ENCODE results near the gene ABHD12B. TPM values are rescaled to one million over a fixed set of nuclear protein-coding genes. Genes with fewer than 3 reads are reported as not detected.

The ABHD12B gene
- total and polyA plus RNA-seq, 9 of the 15 experiments (the other 6 are each of a cell fraction or from before 2014, with no cell fraction given), result not detected

DNA sequence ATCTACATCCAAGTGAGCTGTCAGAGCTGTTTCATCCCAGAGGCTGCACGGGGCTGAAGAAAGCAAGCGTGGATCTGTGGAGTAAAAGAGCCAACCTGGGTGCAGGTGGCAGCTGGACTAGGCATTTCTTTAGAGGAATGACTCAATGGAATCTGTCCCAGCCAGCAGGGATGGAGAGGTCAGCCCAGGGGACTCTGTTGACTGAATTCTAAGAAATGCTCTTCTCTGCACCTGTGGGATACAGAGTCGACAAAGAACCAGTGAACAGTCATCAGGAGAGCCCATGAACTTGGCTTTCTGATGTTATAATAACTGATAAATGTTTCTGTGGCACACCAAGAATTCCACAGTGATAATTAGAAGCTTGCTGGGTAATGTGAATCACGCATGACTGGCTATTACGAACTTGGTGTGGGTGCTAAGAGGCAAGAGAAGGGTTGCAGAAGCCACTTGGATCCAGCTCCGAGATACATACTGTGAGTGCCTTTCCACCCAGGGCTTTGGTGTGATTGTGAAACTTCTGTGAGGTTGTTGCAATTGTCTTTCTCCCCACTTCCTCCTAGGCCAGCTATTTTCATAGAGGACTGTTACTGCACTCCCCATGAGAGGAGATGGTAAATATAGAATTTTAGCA lies 56.3 kb downstream of the ABHD12B start (continued):
- TF ChIP-seq SLC30A9 (CRISPR knock-in tag; IDR thresholded peaks at IDR 0.05), result no peak
- TF ChIP-seq ZNF696 (CRISPR knock-in tag; conservative IDR thresholded peaks at IDR 0.05), result no peak
- TF ChIP-seq, protein P1, sequence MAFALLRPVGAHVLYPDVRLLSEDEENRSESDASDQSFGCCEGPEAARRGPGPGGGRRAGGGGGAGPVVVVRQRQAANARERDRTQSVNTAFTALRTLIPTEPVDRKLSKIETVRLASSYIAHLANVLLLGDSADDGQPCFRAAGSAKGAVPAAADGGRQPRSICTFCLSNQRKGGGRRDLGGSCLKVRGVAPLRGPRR (CRISPR knock-in tag; IDR thresholded peaks at IDR 0.05), result no peak
- peak; percentile 77 for TF ChIP-seq CEBPG (CRISPR knock-in tag; IDR thresholded peaks at IDR 0.05)
- TF ChIP-seq CEBPG (tag; conservative IDR thresholded peaks at IDR 0.05 in 1 of 2, IDR thresholded peaks at IDR 0.05 in 1 of 2), result peak; percentile 90 to 93
- TF ChIP-seq ETV1 (tag; conservative IDR thresholded peaks at IDR 0.05; ENCODE audit: low read depth), result 0 out of 2 replicates have a peak, but pooled peaks have one; percentile 30
- no peak for TF ChIP-seq SAFB (IDR thresholded peaks at IDR 0.05; ENCODE audit: borderline replicate concordance, low read depth, low read length)

DNA sequence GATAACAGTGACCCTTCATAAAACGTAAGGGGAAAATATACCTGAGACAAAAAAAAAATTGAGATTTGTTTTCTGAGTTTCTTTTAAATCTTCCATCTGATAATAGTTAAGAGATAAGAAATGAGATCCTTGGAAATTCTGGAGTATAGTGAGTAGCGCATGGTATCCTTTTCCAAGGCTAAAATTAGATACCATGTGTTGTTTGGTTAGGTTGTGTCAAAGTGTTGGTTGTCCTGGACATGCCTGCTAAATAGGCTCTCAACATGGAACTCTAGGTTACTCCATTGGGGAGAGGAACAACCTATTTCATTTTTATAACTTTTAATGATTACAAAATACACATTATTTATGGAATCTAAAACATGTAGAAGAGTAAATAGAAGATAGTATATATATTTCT lies 57.7 kb downstream of the ABHD12B start:
- Histone ChIP-seq H3K9me1 (ENCODE audit: control insufficient read depth, insufficient read depth, low read length) (peaks cover 3% of the 10 kb centered on the region), H3K36me3 (ENCODE audit: control insufficient read depth, insufficient read depth, low read length) (peaks cover 22% of the 10 kb centered on the region; the same call in 2 of the 3 replicates), H3K27ac (ENCODE audit: extremely low read depth, low read depth, low read length) (no peak overlapping the region), H3K4me1 (replicated peaks in 1 of 2; ENCODE audit: control insufficient read depth in 2 of 2, insufficient read depth in 2 of 2, low read length in 2 of 2) (peaks cover 7 to 34% of the 10 kb centered on the region in 2 experiments; a peak in 4 of 5 replicates), H3K4me2 (ENCODE audit: insufficient read depth, low read length) (no peak overlapping the region), H3K4me3 (no peak overlapping the region), H2AFZ (ENCODE audit: low read depth, low read length) (no peak overlapping the region), H3K79me2 (ENCODE audit: control insufficient read depth, insufficient read depth, low read length) (no peaks in the 10 kb centered on the region), H3K9ac (ENCODE audit: insufficient read depth in 1 of 2, low read depth in 2 of 2, low read length in 2 of 2) (no peak overlapping the region), H3K27me3 (ENCODE audit: control insufficient read depth in 2 of 2, insufficient read depth in 2 of 2, low read length in 2 of 2) (no peaks in the 10 kb centered on the region), H3K9me3 (replicated peaks; ENCODE audit: control insufficient read depth, insufficient read depth, low read depth, low read length) (no peaks in the 10 kb centered on the region), H4K20me1 (replicated peaks; ENCODE audit: control insufficient read depth, insufficient read depth, low read length) (no peaks in the 10 kb centered on the region)
- no peak for ATAC-seq
- FAIRE-seq, result no peak
- no TSS peak for BruUV-seq (replicated peaks)
- ChIA-PET POLR2A (interaction anchor here (1.1 to 1.2 kb wide), 2 partner anchors 12 to 16 kb away, joined by 3 read pairs; no protein-coding TSS in a partner anchor), CTCF (ENCODE audit: low intra/inter-chr PET ratio) (no interaction called here)
- in situ Hi-C loops (cut with MboI) (no loop called here), intact Hi-C loops (cut with micrococcal nuclease) (no loop called here)
- DNase-seq (ENCODE audit: extremely low read depth in 1 of 4, low spot score in 3 of 4), result no peak
- no peak for TF ChIP-seq CHD4 (IDR thresholded peaks at IDR 0.05; ENCODE audit: insufficient read depth, insufficient replicate concordance, low read depth, low read length, poor library complexity, severe bottlenecking)
- TF ChIP-seq ETV6 (IDR thresholded peaks at IDR 0.05; ENCODE audit: borderline replicate concordance in 1 of 2, low read depth in 2 of 2, low read length in 1 of 2), result no peak
- TF ChIP-seq ETV6 (CRISPR knock-in tag; IDR thresholded peaks at IDR 0.05; ENCODE audit: borderline replicate concordance), result no peak
- no peak for TF ChIP-seq RBM22 (IDR thresholded peaks at IDR 0.05; ENCODE audit: low read depth, low read length, poor library complexity, severe bottlenecking)
- TF ChIP-seq, protein P2, sequence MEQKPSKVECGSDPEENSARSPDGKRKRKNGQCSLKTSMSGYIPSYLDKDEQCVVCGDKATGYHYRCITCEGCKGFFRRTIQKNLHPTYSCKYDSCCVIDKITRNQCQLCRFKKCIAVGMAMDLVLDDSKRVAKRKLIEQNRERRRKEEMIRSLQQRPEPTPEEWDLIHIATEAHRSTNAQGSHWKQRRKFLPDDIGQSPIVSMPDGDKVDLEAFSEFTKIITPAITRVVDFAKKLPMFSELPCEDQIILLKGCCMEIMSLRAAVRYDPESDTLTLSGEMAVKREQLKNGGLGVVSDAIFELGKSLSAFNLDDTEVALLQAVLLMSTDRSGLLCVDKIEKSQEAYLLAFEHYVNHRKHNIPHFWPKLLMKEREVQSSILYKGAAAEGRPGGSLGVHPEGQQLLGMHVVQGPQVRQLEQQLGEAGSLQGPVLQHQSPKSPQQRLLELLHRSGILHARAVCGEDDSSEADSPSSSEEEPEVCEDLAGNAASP (IDR thresholded peaks at IDR 0.05), result no peak
- TF ChIP-seq, protein P3, sequence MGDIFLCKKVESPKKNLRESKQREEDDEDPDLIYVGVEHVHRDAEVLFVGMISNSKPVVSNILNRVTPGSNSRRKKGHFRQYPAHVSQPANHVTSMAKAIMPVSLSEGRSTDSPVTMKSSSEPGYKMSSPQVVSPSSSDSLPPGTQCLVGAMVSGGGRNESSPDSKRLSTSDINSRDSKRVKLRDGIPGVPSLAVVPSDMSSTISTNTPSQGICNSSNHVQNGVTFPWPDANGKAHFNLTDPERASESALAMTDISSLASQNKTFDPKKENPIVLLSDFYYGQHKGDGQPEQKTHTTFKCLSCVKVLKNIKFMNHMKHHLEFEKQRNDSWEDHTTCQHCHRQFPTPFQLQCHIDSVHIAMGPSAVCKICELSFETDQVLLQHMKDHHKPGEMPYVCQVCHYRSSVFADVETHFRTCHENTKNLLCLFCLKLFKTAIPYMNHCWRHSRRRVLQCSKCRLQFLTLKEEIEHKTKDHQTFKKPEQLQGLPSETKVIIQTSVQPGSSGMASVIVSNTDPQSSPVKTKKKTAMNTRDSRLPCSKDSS (IDR thresholded peaks at IDR 0.05; ENCODE audit: low read depth, partially characterized antibody), result no peak
- 49% methylated on average over 2 of the region's 2 CpGs for WGBS (ENCODE audit: insufficient coverage, low coverage, missing lambda C conversion rate)
